ENCODE results near the gene ACADM. TPM values are rescaled to one million over a fixed set of nuclear protein-coding genes. Genes with fewer than 3 reads are reported as not detected.

The ACADM gene
- total and polyA plus RNA-seq, 2 of the 13 experiments (the other 11 are each of a cell fraction or from before 2014, with no cell fraction given): 43.7 to 92.2 TPM

DNA sequence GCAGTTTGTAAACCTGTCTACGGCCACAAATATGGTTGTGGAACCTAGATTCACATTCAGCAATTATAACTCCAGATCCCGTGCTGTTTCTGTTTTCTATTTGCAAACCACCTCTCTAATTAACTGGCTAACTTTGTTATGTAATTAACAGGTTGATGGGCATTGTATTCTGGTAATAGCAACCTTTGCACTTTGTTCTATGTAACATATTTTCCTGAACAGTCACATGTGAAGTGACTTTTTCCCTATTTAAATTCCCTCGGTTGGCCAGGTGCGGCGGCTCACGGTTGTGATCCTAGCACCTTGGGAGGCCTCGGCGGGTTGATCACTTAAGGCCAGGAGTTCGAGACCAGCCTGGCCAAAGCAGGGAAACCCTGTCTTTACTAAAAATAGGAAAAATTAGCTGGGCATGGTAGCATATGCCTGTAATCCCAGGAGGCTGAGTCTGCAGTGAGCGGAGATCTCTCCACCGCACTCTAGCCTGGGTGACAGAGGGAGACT is 1.4 kb downstream of the ACADM start (continued):
- TF ChIP-seq ZNF687 (CRISPR knock-in tag; IDR thresholded peaks at IDR 0.05) (peak; percentile 33; the same call in 1 of the 2 replicates), ZNF530 (CRISPR knock-in tag; IDR thresholded peaks at IDR 0.05; ENCODE audit: low read depth) (no peak), U2AF2 (IDR thresholded peaks at IDR 0.05; ENCODE audit: low read depth, low read length) (no peak), NKX3-1 (CRISPR knock-in tag; IDR thresholded peaks at IDR 0.05) (no peak), HDAC2 (CRISPR knock-in tag; IDR thresholded peaks at IDR 0.05) (peak; percentile 54), ZNF567 (CRISPR knock-in tag; IDR thresholded peaks at IDR 0.05; ENCODE audit: borderline replicate concordance) (no peak), ZNF703 (CRISPR knock-in tag; IDR thresholded peaks at IDR 0.05; ENCODE audit: borderline replicate concordance) (no peak), ZNF710 (CRISPR knock-in tag; IDR thresholded peaks at IDR 0.05; ENCODE audit: borderline replicate concordance) (no peak), ZNF329 (CRISPR knock-in tag; IDR thresholded peaks at IDR 0.05; ENCODE audit: low read depth) (no peak), HCFC1 (IDR thresholded peaks at IDR 0.05; ENCODE audit: low read depth, low read length) (no peak), ZNF234 (CRISPR knock-in tag; conservative IDR thresholded peaks at IDR 0.05) (no peak), MATR3 (CRISPR knock-in tag; IDR thresholded peaks at IDR 0.05) (no peak), MIXL1 (CRISPR knock-in tag; IDR thresholded peaks at IDR 0.05) (peak; percentile 93), TEAD2 (CRISPR knock-in tag; IDR thresholded peaks at IDR 0.05) (no peak), DPF2 (CRISPR knock-in tag; IDR thresholded peaks at IDR 0.05; ENCODE audit: borderline replicate concordance, low read depth) (no peak), MTA1 (CRISPR knock-in tag; IDR thresholded peaks at IDR 0.05; ENCODE audit: borderline replicate concordance) (peak; percentile 26; the same call in 1 of the 2 replicates), ZNF546 (CRISPR knock-in tag; conservative IDR thresholded peaks at IDR 0.05) (no peak), CREB1 (IDR thresholded peaks at IDR 0.05) (no peak), CREB1 (CRISPR knock-in tag; IDR thresholded peaks at IDR 0.05) (peak; percentile 75), REXO4 (CRISPR knock-in tag; IDR thresholded peaks at IDR 0.05; ENCODE audit: borderline replicate concordance) (no peak), ZNF282 (IDR thresholded peaks at IDR 0.05; ENCODE audit: partially characterized antibody) (no peak)
- TF ChIP-seq, protein P1, sequence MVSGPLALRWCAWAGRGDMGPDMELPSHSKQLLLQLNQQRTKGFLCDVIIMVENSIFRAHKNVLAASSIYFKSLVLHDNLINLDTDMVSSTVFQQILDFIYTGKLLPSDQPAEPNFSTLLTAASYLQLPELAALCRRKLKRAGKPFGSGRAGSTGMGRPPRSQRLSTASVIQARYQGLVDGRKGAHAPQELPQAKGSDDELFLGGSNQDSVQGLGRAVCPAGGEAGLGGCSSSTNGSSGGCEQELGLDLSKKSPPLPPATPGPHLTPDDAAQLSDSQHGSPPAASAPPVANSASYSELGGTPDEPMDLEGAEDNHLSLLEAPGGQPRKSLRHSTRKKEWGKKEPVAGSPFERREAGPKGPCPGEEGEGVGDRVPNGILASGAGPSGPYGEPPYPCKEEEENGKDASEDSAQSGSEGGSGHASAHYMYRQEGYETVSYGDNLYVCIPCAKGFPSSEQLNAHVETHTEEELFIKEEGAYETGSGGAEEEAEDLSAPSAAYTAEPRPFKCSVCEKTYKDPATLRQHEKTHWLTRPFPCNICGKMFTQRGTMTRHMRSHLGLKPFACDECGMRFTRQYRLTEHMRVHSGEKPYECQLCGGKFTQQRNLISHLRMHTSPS (CRISPR knock-in tag; IDR thresholded peaks at IDR 0.05; ENCODE audit: low read depth): no peak
- TF ChIP-seq, protein P2, sequence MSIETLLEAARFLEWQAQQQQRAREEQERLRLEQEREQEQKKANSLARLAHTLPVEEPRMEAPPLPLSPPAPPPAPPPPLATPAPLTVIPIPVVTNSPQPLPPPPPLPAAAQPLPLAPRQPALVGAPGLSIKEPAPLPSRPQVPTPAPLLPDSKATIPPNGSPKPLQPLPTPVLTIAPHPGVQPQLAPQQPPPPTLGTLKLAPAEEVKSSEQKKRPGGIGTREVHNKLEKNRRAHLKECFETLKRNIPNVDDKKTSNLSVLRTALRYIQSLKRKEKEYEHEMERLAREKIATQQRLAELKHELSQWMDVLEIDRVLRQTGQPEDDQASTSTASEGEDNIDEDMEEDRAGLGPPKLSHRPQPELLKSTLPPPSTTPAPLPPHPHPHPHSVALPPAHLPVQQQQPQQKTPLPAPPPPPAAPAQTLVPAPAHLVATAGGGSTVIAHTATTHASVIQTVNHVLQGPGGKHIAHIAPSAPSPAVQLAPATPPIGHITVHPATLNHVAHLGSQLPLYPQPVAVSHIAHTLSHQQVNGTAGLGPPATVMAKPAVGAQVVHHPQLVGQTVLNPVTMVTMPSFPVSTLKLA (IDR thresholded peaks at IDR 0.05): no peak
